ENCODE measurements around the gene ACADSB. TPM values are rescaled to one million over a fixed set of nuclear protein-coding genes. Genes with fewer than 3 reads are reported as not detected.

Gene ACADSB
- total RNA-seq, 1 experiment from 2014 or later, result 11.9 TPM

GRCh38 chr10:122997864-122998263 is 10.9 kb upstream of the ACADSB start:
- Mint-ChIP-seq H3K9me3 (ENCODE audit: unreplicated experiment) (no peaks in the 10 kb centered on the region), H3K4me3 (ENCODE audit: unreplicated experiment) (no peak overlapping the region), H3K27me3 (ENCODE audit: insufficient read depth, unreplicated experiment) (no peaks in the 10 kb centered on the region), H3K36me3 (ENCODE audit: insufficient read depth, unreplicated experiment) (peaks cover 52% of the 10 kb centered on the region), H3K27ac (ENCODE audit: low read depth, unreplicated experiment) (no peak overlapping the region), H3K4me1 (ENCODE audit: insufficient read depth, unreplicated experiment) (peaks cover 20% of the 10 kb centered on the region)
- DNase-seq (ENCODE audit: unreplicated experiment), result no peak
- POLR2A ChIA-PET, result interaction anchor here (1.3 to 3.2 kb wide), 2 partner anchors 10 to 44 kb away, joined by 3 to 52 read pairs; partner anchors contain the start of genes ACADSB, C10orf88 and IKZF5
- intact Hi-C loops (cut with micrococcal nuclease), result no loop called here
- CTCF ChIA-PET, result interaction anchor here (1.0 to 2.7 kb wide), 3 partner anchors 10 to 17 kb away, joined by 4 to 8 read pairs (median 6); partner anchors contain the start of gene PSTK
- no peak for TF ChIP-seq CTCF (IDR thresholded peaks at IDR 0.05; ENCODE audit: unreplicated experiment)
- BruUV-seq (replicated peaks), result no TSS peak

DNA sequence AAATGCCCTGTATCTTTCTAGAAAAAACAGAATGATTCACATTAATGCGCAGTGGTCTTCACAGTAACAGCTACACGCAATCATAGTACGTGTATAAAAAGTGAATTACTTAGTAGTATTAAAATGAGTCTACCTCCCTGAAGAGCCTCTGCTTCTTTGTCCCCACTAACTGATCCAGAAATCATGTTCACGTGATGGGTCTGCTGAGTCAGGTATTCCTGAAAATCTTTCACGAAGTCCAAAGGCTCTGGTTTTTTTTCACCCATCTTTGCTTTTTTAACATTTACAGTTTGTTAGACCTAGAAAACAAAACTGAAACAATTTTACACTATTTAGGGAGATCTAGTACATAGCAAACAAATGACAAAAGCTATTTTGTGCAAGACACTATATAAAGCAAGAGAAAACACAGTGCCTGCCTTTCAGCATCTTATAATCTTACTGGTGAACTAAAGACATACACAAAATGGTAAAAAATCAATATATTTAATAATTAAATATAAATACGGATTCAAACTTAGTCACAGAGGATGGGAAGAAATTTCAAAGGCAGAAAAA is 10.4 kb upstream of the ACADSB start:
- POLR2A ChIA-PET, result interaction anchor here (1.3 to 3.2 kb wide), 4 partner anchors 10 to 45 kb away, joined by 3 to 52 read pairs (median 8); partner anchors contain the start of genes ACADSB, C10orf88, IKZF5 and PSTK
- TF ChIP-seq CTCF (IDR thresholded peaks at IDR 0.05; ENCODE audit: unreplicated experiment), result no peak
- no TSS peak for BruUV-seq (replicated peaks)
- no peak for DNase-seq (ENCODE audit: unreplicated experiment)
- no peaks in the 10 kb centered on the region for H3K27me3 Mint-ChIP-seq (ENCODE audit: insufficient read depth, unreplicated experiment)
- peaks cover 20% of the 10 kb centered on the region for H3K4me1 Mint-ChIP-seq (ENCODE audit: insufficient read depth, unreplicated experiment)
- peaks cover 56% of the 10 kb centered on the region for H3K36me3 Mint-ChIP-seq (ENCODE audit: insufficient read depth, unreplicated experiment)
- intact Hi-C loops (cut with micrococcal nuclease), result no loop called here
- no peak overlapping the region for H3K4me3 Mint-ChIP-seq (ENCODE audit: unreplicated experiment)
- CTCF ChIA-PET, result interaction anchor here (1.0 to 2.7 kb wide), 3 partner anchors 9 to 17 kb away, joined by 4 to 8 read pairs (median 6); partner anchors contain the start of gene PSTK
- H3K9me3 Mint-ChIP-seq (ENCODE audit: unreplicated experiment), result no peaks in the 10 kb centered on the region
- H3K27ac Mint-ChIP-seq (ENCODE audit: low read depth, unreplicated experiment), result no peak overlapping the region

GRCh38 chr10:122998934-122999333 is 9.9 kb upstream of the ACADSB start:
- Mint-ChIP-seq H3K9me3 (ENCODE audit: unreplicated experiment) (no peaks in the 10 kb centered on the region), H3K4me3 (ENCODE audit: unreplicated experiment) (no peak overlapping the region), H3K27me3 (ENCODE audit: insufficient read depth, unreplicated experiment) (no peaks in the 10 kb centered on the region), H3K4me1 (ENCODE audit: insufficient read depth, unreplicated experiment) (peaks cover 20% of the 10 kb centered on the region), H3K27ac (ENCODE audit: low read depth, unreplicated experiment) (no peak overlapping the region), H3K36me3 (ENCODE audit: insufficient read depth, unreplicated experiment) (peaks cover 53% of the 10 kb centered on the region)
- CTCF ChIA-PET, result interaction anchor here (1.0 to 2.7 kb wide), 3 partner anchors 9 to 18 kb away, joined by 4 to 8 read pairs (median 6); partner anchors contain the start of gene PSTK
- no peak for TF ChIP-seq CTCF (IDR thresholded peaks at IDR 0.05; ENCODE audit: unreplicated experiment)
- no peak for DNase-seq (ENCODE audit: unreplicated experiment)
- POLR2A ChIA-PET, result interaction anchor here (1.6 to 3.2 kb wide), 3 partner anchors 9 to 18 kb away, joined by 6 to 52 read pairs (median 10); partner anchors contain the start of genes ACADSB, IKZF5 and PSTK
- intact Hi-C loops (cut with micrococcal nuclease), result no loop called here
- no TSS peak for BruUV-seq (replicated peaks)

DNA sequence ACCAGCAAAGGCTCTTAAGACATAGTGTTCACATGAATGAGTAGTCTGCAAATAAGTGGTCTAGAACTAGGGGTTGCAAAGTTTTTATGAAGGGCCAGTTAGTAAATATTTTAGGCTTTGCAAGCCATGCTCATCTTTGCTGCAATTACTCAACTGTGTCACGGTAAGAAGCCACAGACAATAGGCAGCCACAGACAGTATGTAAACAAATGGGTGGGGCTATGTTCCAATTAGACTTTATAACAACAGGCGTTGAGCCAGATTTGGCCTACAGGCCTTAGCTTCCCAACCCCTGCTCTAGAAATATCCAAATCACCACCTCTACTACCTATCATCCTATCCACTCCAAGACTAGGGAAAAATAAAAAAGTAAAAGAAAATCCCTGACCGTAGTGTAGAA is 9.5 kb upstream of the ACADSB start:
- POLR2A ChIA-PET, result interaction anchor here (0.6 to 3.2 kb wide), 4 partner anchors 9 to 18 kb away, joined by 3 to 52 read pairs (median 8); partner anchors contain the start of genes ACADSB, IKZF5 and PSTK
- Mint-ChIP-seq H3K27me3 (ENCODE audit: insufficient read depth, unreplicated experiment) (no peaks in the 10 kb centered on the region), H3K4me1 (ENCODE audit: insufficient read depth, unreplicated experiment) (peaks cover 20% of the 10 kb centered on the region), H3K9me3 (ENCODE audit: unreplicated experiment) (no peaks in the 10 kb centered on the region), H3K36me3 (ENCODE audit: insufficient read depth, unreplicated experiment) (peaks cover 49% of the 10 kb centered on the region), H3K27ac (ENCODE audit: low read depth, unreplicated experiment) (peak overlapping the region; percentile 18), H3K4me3 (ENCODE audit: unreplicated experiment) (no peak overlapping the region)
- TF ChIP-seq CTCF (IDR thresholded peaks at IDR 0.05; ENCODE audit: unreplicated experiment), result no peak
- peak; percentile 16 for DNase-seq (ENCODE audit: unreplicated experiment)
- intact Hi-C loops (cut with micrococcal nuclease), result no loop called here
- CTCF ChIA-PET, result interaction anchor here (1.9 to 2.7 kb wide), 2 partner anchors 8 to 18 kb away, joined by 6 to 8 read pairs; partner anchors contain the start of gene PSTK
- no TSS peak for BruUV-seq (replicated peaks)
